ENCODE data around the gene HOXA10. TPM values are rescaled to one million over a fixed set of nuclear protein-coding genes. Genes with fewer than 3 reads are reported as not detected.

HOXA10 gene
- 23.8 TPM for polyA plus RNA-seq (ENCODE audit: insufficient read length)

GRCh38 chr7:27173956-27174873 is at the start of gene HOXA10:
Gene HOXA10, minus strand, starts transcription at chr7:27174320. Its CDS starts 14 bp downstream, at chr7:27174306.
- no peak for DNase-seq (ENCODE audit: low read depth)

- no peak for DNase-seq (ENCODE audit: low read depth)
Measured at GRCh38 chr7:27221201-27221797, 47.2 kb upstream of the HOXA10 start.

- DNase-seq (ENCODE audit: low read depth) = no peak
Measured at GRCh38 chr7:27220440-27220955, 46.4 kb upstream of the HOXA10 start.

- DNase-seq (ENCODE audit: low read depth) = no peak
Measured at GRCh38 chr7:27219821-27220220, 45.7 kb upstream of the HOXA10 start.

GRCh38 chr7:27217951-27218350 is 43.8 kb upstream of the HOXA10 start:
- DNase-seq (ENCODE audit: low read depth) = no peak

GRCh38 chr7:27215356-27215755 is 41.2 kb upstream of the HOXA10 start:
- DNase-seq (ENCODE audit: low read depth) = no peak

GRCh38 chr7:27214239-27214950 is 40.3 kb upstream of the HOXA10 start:
- DNase-seq (ENCODE audit: low read depth) = no peak

GRCh38 chr7:27213433-27214238 is 39.5 kb upstream of the HOXA10 start:
- DNase-seq (ENCODE audit: low read depth) = no peak

- DNase-seq (ENCODE audit: low read depth) = no peak
Measured at GRCh38 chr7:27212497-27213432, 38.6 kb upstream of the HOXA10 start.

GRCh38 chr7:27211764-27212204 is 37.7 kb upstream of the HOXA10 start:
- DNase-seq (ENCODE audit: low read depth) = no peak

- DNase-seq (ENCODE audit: low read depth) = no peak
Measured at GRCh38 chr7:27211084-27211446, 36.9 kb upstream of the HOXA10 start.

GRCh38 chr7:27210441-27211083 is 36.4 kb upstream of the HOXA10 start:
- no peak for DNase-seq (ENCODE audit: low read depth)

GRCh38 chr7:27209933-27210440 is 35.9 kb upstream of the HOXA10 start:
- DNase-seq (ENCODE audit: low read depth) = no peak

- DNase-seq (ENCODE audit: low read depth) = no peak
Measured at GRCh38 chr7:27208998-27209397, 34.9 kb upstream of the HOXA10 start.

- no peak for DNase-seq (ENCODE audit: low read depth)
Measured at GRCh38 chr7:27207348-27207985, 33.3 kb upstream of the HOXA10 start.

- DNase-seq (ENCODE audit: low read depth) = no peak
Measured at GRCh38 chr7:27205325-27206280, 31.5 kb upstream of the HOXA10 start.

GRCh38 chr7:27204851-27205322 is 30.8 kb upstream of the HOXA10 start:
- no peak for DNase-seq (ENCODE audit: low read depth)

All from forelimb muscle (tissue), 1 donor.